Left ventricle myocardium superior (tissue), 1 donor: Measurements from ENCODE around the gene TBATA. TPM values are rescaled to one million over a fixed set of nuclear protein-coding genes. Genes with fewer than 3 reads are reported as not detected.
"Not testable (repeated sequence)": the region's sequence is repeated elsewhere in the genome, so short reads cannot be mapped to it uniquely, and the experiment has no call there.

Experiments used
- ATAC-seq: fragments of 200-7000 bp; cut with Tn5 transposase; one replicate; pipeline ENCODE4 v1.9.1; 2020; ENCODE audit warnings: mild to moderate bottlenecking, moderate library complexity
- DNase-seq: peaks from one replicate; pipeline ENCODE4 v3.0.0-alpha.2; 2020
- intact Hi-C: fragments of 100-400 bp; cut with micrococcal nuclease; formaldehyde crosslinking; loops from one replicate; pipeline ENCODE4 v1.11.0; 2022
- total RNA-seq: library from RNA; stranded (reverse); fragmentation: NEBNext Ultra II Directional; extraction: Animal tissue kit (Norgen Biotek cat#: 25700); gene quantifications from one replicate; pipeline ENCODE4 v1.2.1, GENCODE V29; 2021
- donor health status: DM: no; HTN: yes; CAD: no; lungs with severe emphysema.

TBATA gene
- total RNA-seq, 1 donor from 2014 or later, result not detected

GRCh38 chr10:70769121-70769520 lies 16.1 kb downstream of the TBATA start:
- ATAC-seq, result no peak
- intact Hi-C loops, result no loop called here
- DNase-seq, result no peak

- intact Hi-C loops, DNase-seq: not testable (repeated sequence)
Measured at GRCh38 chr10:70768026-70768685, 17.0 kb downstream of the TBATA start.

GRCh38 chr10:70765794-70766594 lies 19.2 kb downstream of the TBATA start:
- DNase-seq (no peak), ATAC-seq (no peak)
- intact Hi-C loops, result no loop called here

More at GRCh38 chr10:70768026-70768685, 17.0 kb downstream of the TBATA start:
- not testable (repeated sequence) for ATAC-seq

GRCh38 chr10:70763567-70763966 lies 21.6 kb downstream of the TBATA start:
- intact Hi-C loops, result no loop called here
- no peak for ATAC-seq
- no peak for DNase-seq

GRCh38 chr10:70762441-70763175 lies 22.6 kb downstream of the TBATA start:
- ATAC-seq (no peak), DNase-seq (no peak)
- intact Hi-C loops, result no loop called here

GRCh38 chr10:70761727-70762350 lies 23.3 kb downstream of the TBATA start:
- ATAC-seq, result no peak
- no peak for DNase-seq
- intact Hi-C loops, result no loop called here

GRCh38 chr10:70761031-70761601 lies 24.1 kb downstream of the TBATA start:
- intact Hi-C loops, result no loop called here
- DNase-seq, result no peak
- ATAC-seq, result peak; percentile 50

- intact Hi-C loops, result no loop called here
- ATAC-seq, result no peak
- DNase-seq, result no peak
Measured at GRCh38 chr10:70760271-70760787, 24.8 kb downstream of the TBATA start.

GRCh38 chr10:70759781-70760180 lies 25.4 kb downstream of the TBATA start:
- DNase-seq (no peak), ATAC-seq (peak; percentile 30)

GRCh38 chr10:70758757-70759514 lies 26.2 kb downstream of the TBATA start:
- ATAC-seq (peak; percentile 70), DNase-seq (peak; percentile 57)
- intact Hi-C loops, result loop anchor here (5.0 to 10.0 kb wide), 2 partner anchors 207 to 294 kb away; no protein-coding TSS in a partner anchor

More at GRCh38 chr10:70759781-70760180, 25.4 kb downstream of the TBATA start:
- intact Hi-C loops, result loop anchor here (5.0 to 10.0 kb wide), 2 partner anchors 207 to 295 kb away; no protein-coding TSS in a partner anchor

- intact Hi-C loops, result loop anchor here (5.0 to 10.0 kb wide), 2 partner anchors 206 to 293 kb away; no protein-coding TSS in a partner anchor
- DNase-seq, result no peak
- no peak for ATAC-seq
Measured at GRCh38 chr10:70757856-70758255, 27.3 kb downstream of the TBATA start.

GRCh38 chr10:70756700-70757360 lies 28.3 kb downstream of the TBATA start:
- intact Hi-C loops, result loop anchor here (5.0 to 10.0 kb wide), 2 partner anchors 205 to 292 kb away; no protein-coding TSS in a partner anchor
- no peak for ATAC-seq
- DNase-seq, result no peak

- ATAC-seq (peak; percentile 82), DNase-seq (no peak)
- intact Hi-C loops, result loop anchor here (10.0 kb wide), 1 partner anchor 289 kb away; no protein-coding TSS in a partner anchor
Measured at GRCh38 chr10:70753841-70754621, 31.1 kb downstream of the TBATA start.

GRCh38 chr10:70753026-70753663 lies 32.0 kb downstream of the TBATA start:
- DNase-seq, result no peak
- intact Hi-C loops, result loop anchor here (10.0 kb wide), 1 partner anchor 288 kb away; no protein-coding TSS in a partner anchor
- ATAC-seq, result no peak

- DNase-seq (no peak), ATAC-seq (no peak)
- intact Hi-C loops, result loop anchor here (10.0 kb wide), 1 partner anchor 288 kb away; no protein-coding TSS in a partner anchor
Measured at GRCh38 chr10:70752571-70752970, 32.6 kb downstream of the TBATA start.

- DNase-seq (no peak), ATAC-seq (no peak)
Measured at GRCh38 chr10:70751991-70752390, 33.2 kb downstream of the TBATA start.

More at GRCh38 chr10:70751991-70752390, 33.2 kb downstream of the TBATA start:
- intact Hi-C loops, result loop anchor here (10.0 kb wide), 1 partner anchor 287 kb away; no protein-coding TSS in a partner anchor
